Measurements from ENCODE around the gene PDZRN3. TPM values are rescaled to one million over a fixed set of nuclear protein-coding genes. Genes with fewer than 3 reads are reported as not detected.

PDZRN3 gene
- total RNA-seq (not detected), polyA plus RNA-seq (not detected)

- H3K36me3 ChIP-seq (ENCODE audit: control insufficient read depth, insufficient read depth, low read length): no peaks in the 10 kb centered on the region
- no peak within 1 kb of the TSS for H3K4me3 ChIP-seq (ENCODE audit: low read depth, low read length)
- H3K9me3 ChIP-seq (ENCODE audit: control insufficient read depth in 2 of 2, low read length in 2 of 2): no peaks in the 10 kb centered on the region
- Mint-ChIP-seq H3K9me3 (peaks cover 0 to 3% (median 0%) of the 10 kb centered on the region in 7 donors), H3K36me3 (no peaks in the 10 kb centered on the region), H3K4me1 (no peaks in the 10 kb centered on the region), H3K27ac (peak within 1 kb of the TSS in 1 of 3 donors; percentile 77), H3K4me3 (no peak within 1 kb of the TSS), H3K27me3 (peaks cover 7% of the 10 kb centered on the region)
- DNase-seq: no peak
- no peak for ATAC-seq (ENCODE audit: low read depth in 2 of 2)
- H3K27me3 ChIP-seq (ENCODE audit: control insufficient read depth, insufficient read depth, low read length): no peaks in the 10 kb centered on the region
- no peak within 1 kb of the TSS for H3K27ac ChIP-seq (ENCODE audit: insufficient read depth, low read length, poor library complexity, severe bottlenecking)
- no peaks in the 10 kb centered on the region for H3K4me1 ChIP-seq (ENCODE audit: control insufficient read depth, insufficient read depth, low read length, poor library complexity, severe bottlenecking)
Observed at GRCh38 chr3:73624821-73625665, at the start of gene PDZRN3. TSS of gene PDZRN3 (minus strand) at chr3:73624941.

GRCh38 chr3:73674280-73674679 lies 49.5 kb upstream of the PDZRN3 start:
- no peaks in the 10 kb centered on the region for H3K4me1 Mint-ChIP-seq
- DNase-seq (no peak), ATAC-seq (ENCODE audit: low read depth in 2 of 2) (no peak)
- Histone ChIP-seq H3K27ac (ENCODE audit: insufficient read depth, low read length, poor library complexity, severe bottlenecking) (no peak overlapping the region), H3K9me3 (ENCODE audit: control insufficient read depth in 2 of 2, low read length in 2 of 2) (no peaks in the 10 kb centered on the region), H3K4me3 (ENCODE audit: low read depth, low read length) (no peak overlapping the region), H3K4me1 (ENCODE audit: control insufficient read depth, insufficient read depth, low read length, poor library complexity, severe bottlenecking) (no peaks in the 10 kb centered on the region), H3K27me3 (ENCODE audit: control insufficient read depth, insufficient read depth, low read length) (no peaks in the 10 kb centered on the region), H3K36me3 (ENCODE audit: control insufficient read depth, insufficient read depth, low read length) (no peaks in the 10 kb centered on the region)
- H3K9me3 Mint-ChIP-seq: peaks cover 0 to 12% (median 3%) of the 10 kb centered on the region in 7 donors
- H3K4me3 Mint-ChIP-seq: no peak overlapping the region
- no peaks in the 10 kb centered on the region for H3K27me3 Mint-ChIP-seq
- H3K36me3 Mint-ChIP-seq: no peaks in the 10 kb centered on the region
- no peak overlapping the region for H3K27ac Mint-ChIP-seq

- H3K27ac ChIP-seq (ENCODE audit: insufficient read depth, low read length, poor library complexity, severe bottlenecking): no peak overlapping the region
- H3K9me3 ChIP-seq (ENCODE audit: control insufficient read depth in 2 of 2, low read length in 2 of 2): no peaks in the 10 kb centered on the region
- no peaks in the 10 kb centered on the region for H3K27me3 ChIP-seq (ENCODE audit: control insufficient read depth, insufficient read depth, low read length)
- Mint-ChIP-seq H3K4me1 (no peaks in the 10 kb centered on the region), H3K27ac (no peak overlapping the region), H3K9me3 (peaks cover 0 to 8% (median 2%) of the 10 kb centered on the region in 7 donors), H3K4me3 (no peak overlapping the region), H3K27me3 (peaks cover 4% of the 10 kb centered on the region), H3K36me3 (no peaks in the 10 kb centered on the region)
- DNase-seq: no peak
- no peaks in the 10 kb centered on the region for H3K4me1 ChIP-seq (ENCODE audit: control insufficient read depth, insufficient read depth, low read length, poor library complexity, severe bottlenecking)
- H3K4me3 ChIP-seq (ENCODE audit: low read depth, low read length): no peak overlapping the region
- no peak for ATAC-seq (ENCODE audit: low read depth in 2 of 2)
- H3K36me3 ChIP-seq (ENCODE audit: control insufficient read depth, insufficient read depth, low read length): no peaks in the 10 kb centered on the region
Observed at GRCh38 chr3:73669260-73669659, 44.5 kb upstream of the PDZRN3 start.

- peaks cover 4% of the 10 kb centered on the region for H3K27me3 Mint-ChIP-seq
- H3K4me3 Mint-ChIP-seq: no peak overlapping the region
- no peaks in the 10 kb centered on the region for H3K4me1 Mint-ChIP-seq
- Histone ChIP-seq H3K36me3 (ENCODE audit: control insufficient read depth, insufficient read depth, low read length) (no peaks in the 10 kb centered on the region), H3K27ac (ENCODE audit: insufficient read depth, low read length, poor library complexity, severe bottlenecking) (no peak overlapping the region), H3K4me3 (ENCODE audit: low read depth, low read length) (no peak overlapping the region), H3K27me3 (ENCODE audit: control insufficient read depth, insufficient read depth, low read length) (no peaks in the 10 kb centered on the region), H3K9me3 (ENCODE audit: control insufficient read depth in 2 of 2, low read length in 2 of 2) (no peaks in the 10 kb centered on the region), H3K4me1 (ENCODE audit: control insufficient read depth, insufficient read depth, low read length, poor library complexity, severe bottlenecking) (no peaks in the 10 kb centered on the region)
- DNase-seq (no peak), ATAC-seq (ENCODE audit: low read depth in 2 of 2) (no peak)
- no peaks in the 10 kb centered on the region for H3K36me3 Mint-ChIP-seq
- H3K27ac Mint-ChIP-seq: no peak overlapping the region
- peaks cover 0 to 8% (median 2%) of the 10 kb centered on the region in 7 donors for H3K9me3 Mint-ChIP-seq
Observed at GRCh38 chr3:73668391-73668790, 43.6 kb upstream of the PDZRN3 start.

GRCh38 chr3:73667889-73668288 lies 43.1 kb upstream of the PDZRN3 start:
- no peaks in the 10 kb centered on the region for H3K36me3 Mint-ChIP-seq
- H3K9me3 ChIP-seq (ENCODE audit: control insufficient read depth in 2 of 2, low read length in 2 of 2): no peaks in the 10 kb centered on the region

GRCh38 chr3:73665286-73665685 lies 40.5 kb upstream of the PDZRN3 start:
- no peaks in the 10 kb centered on the region for H3K4me1 ChIP-seq (ENCODE audit: control insufficient read depth, insufficient read depth, low read length, poor library complexity, severe bottlenecking)
- Mint-ChIP-seq H3K9me3 (peaks cover 0 to 8% (median 2%) of the 10 kb centered on the region in 7 donors), H3K4me1 (no peaks in the 10 kb centered on the region)

More at GRCh38 chr3:73667889-73668288, 43.1 kb upstream of the PDZRN3 start:
- H3K9me3 Mint-ChIP-seq: peaks cover 0 to 8% (median 0%) of the 10 kb centered on the region in 7 donors
- no peak for DNase-seq
- ATAC-seq (ENCODE audit: low read depth in 2 of 2): no peak
- H3K27me3 Mint-ChIP-seq: peaks cover 4% of the 10 kb centered on the region
- no peaks in the 10 kb centered on the region for H3K4me1 Mint-ChIP-seq
- no peaks in the 10 kb centered on the region for H3K27me3 ChIP-seq (ENCODE audit: control insufficient read depth, insufficient read depth, low read length)
- no peak overlapping the region for H3K27ac ChIP-seq (ENCODE audit: insufficient read depth, low read length, poor library complexity, severe bottlenecking)
- no peak overlapping the region for H3K4me3 Mint-ChIP-seq
- H3K4me1 ChIP-seq (ENCODE audit: control insufficient read depth, insufficient read depth, low read length, poor library complexity, severe bottlenecking): no peaks in the 10 kb centered on the region
- H3K27ac Mint-ChIP-seq: no peak overlapping the region
- no peaks in the 10 kb centered on the region for H3K36me3 ChIP-seq (ENCODE audit: control insufficient read depth, insufficient read depth, low read length)
- no peak overlapping the region for H3K4me3 ChIP-seq (ENCODE audit: low read depth, low read length)

GRCh38 chr3:73664389-73664788 lies 39.6 kb upstream of the PDZRN3 start:
- H3K36me3 ChIP-seq (ENCODE audit: control insufficient read depth, insufficient read depth, low read length): no peaks in the 10 kb centered on the region
- DNase-seq (no peak), ATAC-seq (ENCODE audit: low read depth in 2 of 2) (no peak)
- H3K4me3 Mint-ChIP-seq: no peak overlapping the region
- H3K36me3 Mint-ChIP-seq: no peaks in the 10 kb centered on the region
- no peak overlapping the region for H3K27ac Mint-ChIP-seq
- no peaks in the 10 kb centered on the region for H3K4me1 Mint-ChIP-seq
- peaks cover 4% of the 10 kb centered on the region for H3K27me3 Mint-ChIP-seq
- no peak overlapping the region for H3K4me3 ChIP-seq (ENCODE audit: low read depth, low read length)
- no peak overlapping the region for H3K27ac ChIP-seq (ENCODE audit: insufficient read depth, low read length, poor library complexity, severe bottlenecking)
- H3K9me3 Mint-ChIP-seq: peaks cover 0 to 8% (median 2%) of the 10 kb centered on the region in 7 donors
- no peaks in the 10 kb centered on the region for H3K9me3 ChIP-seq (ENCODE audit: control insufficient read depth in 2 of 2, low read length in 2 of 2)
- no peaks in the 10 kb centered on the region for H3K4me1 ChIP-seq (ENCODE audit: control insufficient read depth, insufficient read depth, low read length, poor library complexity, severe bottlenecking)
- no peaks in the 10 kb centered on the region for H3K27me3 ChIP-seq (ENCODE audit: control insufficient read depth, insufficient read depth, low read length)

More at GRCh38 chr3:73665286-73665685, 40.5 kb upstream of the PDZRN3 start:
- Mint-ChIP-seq H3K27me3 (peaks cover 4% of the 10 kb centered on the region), H3K36me3 (no peaks in the 10 kb centered on the region), H3K27ac (peak overlapping the region in 1 of 3 donors; percentile 84), H3K4me3 (no peak overlapping the region)
- Histone ChIP-seq H3K27me3 (ENCODE audit: control insufficient read depth, insufficient read depth, low read length) (no peaks in the 10 kb centered on the region), H3K36me3 (ENCODE audit: control insufficient read depth, insufficient read depth, low read length) (no peaks in the 10 kb centered on the region), H3K27ac (ENCODE audit: insufficient read depth, low read length, poor library complexity, severe bottlenecking) (no peak overlapping the region), H3K9me3 (ENCODE audit: control insufficient read depth in 2 of 2, low read length in 2 of 2) (no peaks in the 10 kb centered on the region), H3K4me3 (ENCODE audit: low read depth, low read length) (no peak overlapping the region)
- ATAC-seq (ENCODE audit: low read depth in 2 of 2) (no peak), DNase-seq (no peak)

GRCh38 chr3:73663495-73663894 lies 38.8 kb upstream of the PDZRN3 start:
- peaks cover 0 to 8% (median 2%) of the 10 kb centered on the region in 7 donors for H3K9me3 Mint-ChIP-seq
- Histone ChIP-seq H3K4me3 (ENCODE audit: low read depth, low read length) (no peak overlapping the region), H3K9me3 (ENCODE audit: control insufficient read depth in 2 of 2, low read length in 2 of 2) (no peaks in the 10 kb centered on the region), H3K36me3 (ENCODE audit: control insufficient read depth, insufficient read depth, low read length) (no peaks in the 10 kb centered on the region), H3K27ac (ENCODE audit: insufficient read depth, low read length, poor library complexity, severe bottlenecking) (no peak overlapping the region), H3K27me3 (ENCODE audit: control insufficient read depth, insufficient read depth, low read length) (no peaks in the 10 kb centered on the region), H3K4me1 (ENCODE audit: control insufficient read depth, insufficient read depth, low read length, poor library complexity, severe bottlenecking) (no peaks in the 10 kb centered on the region)
- no peak for ATAC-seq (ENCODE audit: low read depth in 2 of 2)
- no peaks in the 10 kb centered on the region for H3K4me1 Mint-ChIP-seq
- H3K27me3 Mint-ChIP-seq: peaks cover 4% of the 10 kb centered on the region
- DNase-seq: no peak
- no peak overlapping the region for H3K27ac Mint-ChIP-seq
- no peaks in the 10 kb centered on the region for H3K36me3 Mint-ChIP-seq
- H3K4me3 Mint-ChIP-seq: no peak overlapping the region
